Liver (tissue), 3 donors: Measurements from ENCODE around the gene UCN3.

Source experiments
- CTCF ChIP-seq: fragments of 150-350 bp; IDR thresholded peaks from 2 replicates; pipeline ENCODE4 v1.5.1; 2017; ENCODE audit warnings: improper control_type of control experiment, low read depth, low read length; ENCODE audit not compliant: missing input control
- GABPA ChIP-seq, 2 donors: IDR thresholded peaks in 1 of 2; conservative IDR thresholded peaks in 1 of 2; 2 replicates each; pipeline ENCODE4 v1.6.1; 2016; ENCODE audit warnings: antibody characterized with exemption in 2 of 2, mild to moderate bottlenecking in 1 of 2, moderate library complexity in 1 of 2
- MAX ChIP-seq: IDR thresholded peaks from 2 replicates; pipeline ENCODE4 v1.6.1; 2016; ENCODE audit warnings: antibody characterized with exemption
- RAD21 ChIP-seq, 2 donors: IDR thresholded peaks; 2 replicates each; pipeline ENCODE4 v1.6.1; 2016; ENCODE audit warnings: antibody characterized with exemption in 2 of 2, mild to moderate bottlenecking in 2 of 2
- SP1 ChIP-seq: IDR thresholded peaks from 2 replicates; pipeline ENCODE4 v1.6.1; 2018; ENCODE audit warnings: antibody characterized with exemption, mild to moderate bottlenecking
- TAF1 ChIP-seq: conservative IDR thresholded peaks from 2 replicates; pipeline ENCODE4 v1.6.1; 2016; ENCODE audit warnings: antibody characterized with exemption, mild to moderate bottlenecking
- TF ChIP-seq, protein P1 (sequence below): IDR thresholded peaks from 2 replicates; pipeline ENCODE4 v1.6.1; 2016; ENCODE audit warnings: antibody characterized with exemption, mild to moderate bottlenecking
- TF ChIP-seq, protein P2 (sequence below): IDR thresholded peaks from 2 replicates; pipeline ENCODE4 v1.6.1; 2016; ENCODE audit warnings: antibody characterized with exemption
- donor health status: healthy.
- donor health status: healthy.

GRCh38 chr10:5376450-5376849 lies 11.7 kb downstream of the UCN3 start:
- TF ChIP-seq CTCF (no peak), MAX (no peak), RAD21 (IDR thresholded peaks at IDR 0.05) (no peak), TAF1 (no peak), SP1 (no peak), GABPA (IDR thresholded peaks at IDR 0.05 in 1 of 2, conservative IDR thresholded peaks at IDR 0.05 in 1 of 2) (no peak)
- TF ChIP-seq, protein P1, sequence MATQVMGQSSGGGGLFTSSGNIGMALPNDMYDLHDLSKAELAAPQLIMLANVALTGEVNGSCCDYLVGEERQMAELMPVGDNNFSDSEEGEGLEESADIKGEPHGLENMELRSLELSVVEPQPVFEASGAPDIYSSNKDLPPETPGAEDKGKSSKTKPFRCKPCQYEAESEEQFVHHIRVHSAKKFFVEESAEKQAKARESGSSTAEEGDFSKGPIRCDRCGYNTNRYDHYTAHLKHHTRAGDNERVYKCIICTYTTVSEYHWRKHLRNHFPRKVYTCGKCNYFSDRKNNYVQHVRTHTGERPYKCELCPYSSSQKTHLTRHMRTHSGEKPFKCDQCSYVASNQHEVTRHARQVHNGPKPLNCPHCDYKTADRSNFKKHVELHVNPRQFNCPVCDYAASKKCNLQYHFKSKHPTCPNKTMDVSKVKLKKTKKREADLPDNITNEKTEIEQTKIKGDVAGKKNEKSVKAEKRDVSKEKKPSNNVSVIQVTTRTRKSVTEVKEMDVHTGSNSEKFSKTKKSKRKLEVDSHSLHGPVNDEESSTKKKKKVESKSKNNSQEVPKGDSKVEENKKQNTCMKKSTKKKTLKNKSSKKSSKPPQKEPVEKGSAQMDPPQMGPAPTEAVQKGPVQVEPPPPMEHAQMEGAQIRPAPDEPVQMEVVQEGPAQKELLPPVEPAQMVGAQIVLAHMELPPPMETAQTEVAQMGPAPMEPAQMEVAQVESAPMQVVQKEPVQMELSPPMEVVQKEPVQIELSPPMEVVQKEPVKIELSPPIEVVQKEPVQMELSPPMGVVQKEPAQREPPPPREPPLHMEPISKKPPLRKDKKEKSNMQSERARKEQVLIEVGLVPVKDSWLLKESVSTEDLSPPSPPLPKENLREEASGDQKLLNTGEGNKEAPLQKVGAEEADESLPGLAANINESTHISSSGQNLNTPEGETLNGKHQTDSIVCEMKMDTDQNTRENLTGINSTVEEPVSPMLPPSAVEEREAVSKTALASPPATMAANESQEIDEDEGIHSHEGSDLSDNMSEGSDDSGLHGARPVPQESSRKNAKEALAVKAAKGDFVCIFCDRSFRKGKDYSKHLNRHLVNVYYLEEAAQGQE, result no peak
- TF ChIP-seq, protein P2, sequence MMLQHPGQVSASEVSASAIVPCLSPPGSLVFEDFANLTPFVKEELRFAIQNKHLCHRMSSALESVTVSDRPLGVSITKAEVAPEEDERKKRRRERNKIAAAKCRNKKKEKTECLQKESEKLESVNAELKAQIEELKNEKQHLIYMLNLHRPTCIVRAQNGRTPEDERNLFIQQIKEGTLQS, result no peak
